Bronchial epithelial cell (primary cell): Measurements from ENCODE around the gene PDE4C. TPM values are rescaled to one million over a fixed set of nuclear protein-coding genes. Genes with fewer than 3 reads are reported as not detected.

Experiments
- DNase-seq: peaks from one replicate; pipeline ENCODE4 v3.0.0-alpha.2; 2010; ENCODE audit warnings: low read depth
- FAIRE-seq: peaks from 2 replicates; lab custom pipeline; 2011; peaks lifted over from hg19 to GRCh38; lab: Jason Lieb, UNC
- H3K27me3 ChIP-seq: 2 replicates; pipeline ENCODE4 v1.5.1; 2011; ENCODE audit warnings: low read length; ENCODE audit not compliant: control insufficient read depth, insufficient read depth
- H3K36me3 ChIP-seq: 2 replicates; pipeline ENCODE4 v1.5.1; 2011; ENCODE audit warnings: low read length; ENCODE audit not compliant: control insufficient read depth, insufficient read depth
- H3K4me3 ChIP-seq: 2 replicates; pipeline ENCODE4 v1.5.1; 2011; ENCODE audit warnings: mild to moderate bottlenecking, low read depth, low read length, control low read depth
- total RNA-seq: library from RNA; depleted of rRNA; stranded (reverse); fragments of >200 nt; gene quantifications from 2 replicates; pipeline ENCODE4 v1.2.1, GENCODE V29; 2014
- TF ChIP-seq, protein P1 (sequence below): IDR thresholded peaks from 2 replicates; pipeline ENCODE4 v1.5.1; 2011; ENCODE audit warnings: mild to moderate bottlenecking, moderate library complexity, low read length, control low read depth, inconsistent platforms; ENCODE audit not compliant: insufficient read depth, severe bottlenecking

Gene PDE4C
- total RNA-seq, 1 donor from 2014 or later: 0.26 TPM

DNA sequence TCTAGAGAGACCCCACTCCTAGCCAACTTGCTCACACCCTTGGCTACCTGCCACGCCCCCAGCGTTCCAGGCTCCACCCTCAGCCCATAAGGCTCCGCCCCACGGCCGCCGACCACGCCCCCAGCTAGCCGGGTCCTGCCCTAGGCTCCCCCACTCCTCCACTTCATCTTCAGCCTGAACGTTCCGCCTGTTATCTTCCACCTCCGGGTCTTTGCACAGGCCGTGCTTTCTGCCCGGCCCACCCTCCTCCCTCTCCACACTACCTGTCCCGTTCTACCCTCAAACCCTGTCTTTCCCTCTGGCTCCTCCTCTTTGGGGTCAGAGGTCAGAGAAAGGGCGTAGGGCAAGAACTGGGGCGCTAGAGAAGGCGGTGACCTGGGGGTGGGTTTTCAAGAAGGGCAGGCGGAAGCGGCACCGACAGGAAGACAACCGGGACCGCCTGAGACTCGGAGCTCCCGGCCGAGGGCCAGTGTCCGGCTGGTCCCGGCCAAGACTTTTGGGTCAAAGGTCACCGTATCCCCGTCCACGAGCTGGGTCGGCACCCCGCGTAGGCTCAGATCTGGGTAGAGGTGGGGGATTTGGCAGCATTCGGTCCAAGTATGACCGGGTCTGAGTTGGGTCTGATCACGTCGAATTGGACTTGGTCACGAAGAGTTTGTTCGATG, 2.2 kb downstream of the PDE4C start:
- TF ChIP-seq, protein P1, sequence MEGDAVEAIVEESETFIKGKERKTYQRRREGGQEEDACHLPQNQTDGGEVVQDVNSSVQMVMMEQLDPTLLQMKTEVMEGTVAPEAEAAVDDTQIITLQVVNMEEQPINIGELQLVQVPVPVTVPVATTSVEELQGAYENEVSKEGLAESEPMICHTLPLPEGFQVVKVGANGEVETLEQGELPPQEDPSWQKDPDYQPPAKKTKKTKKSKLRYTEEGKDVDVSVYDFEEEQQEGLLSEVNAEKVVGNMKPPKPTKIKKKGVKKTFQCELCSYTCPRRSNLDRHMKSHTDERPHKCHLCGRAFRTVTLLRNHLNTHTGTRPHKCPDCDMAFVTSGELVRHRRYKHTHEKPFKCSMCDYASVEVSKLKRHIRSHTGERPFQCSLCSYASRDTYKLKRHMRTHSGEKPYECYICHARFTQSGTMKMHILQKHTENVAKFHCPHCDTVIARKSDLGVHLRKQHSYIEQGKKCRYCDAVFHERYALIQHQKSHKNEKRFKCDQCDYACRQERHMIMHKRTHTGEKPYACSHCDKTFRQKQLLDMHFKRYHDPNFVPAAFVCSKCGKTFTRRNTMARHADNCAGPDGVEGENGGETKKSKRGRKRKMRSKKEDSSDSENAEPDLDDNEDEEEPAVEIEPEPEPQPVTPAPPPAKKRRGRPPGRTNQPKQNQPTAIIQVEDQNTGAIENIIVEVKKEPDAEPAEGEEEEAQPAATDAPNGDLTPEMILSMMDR: no peak
- Histone ChIP-seq H3K36me3 (no peaks in the 10 kb centered on the region), H3K27me3 (peaks cover 11% of the 10 kb centered on the region), H3K4me3 (peak overlapping the region; percentile 37)
- FAIRE-seq: no peak
- no peak for DNase-seq

DNA sequence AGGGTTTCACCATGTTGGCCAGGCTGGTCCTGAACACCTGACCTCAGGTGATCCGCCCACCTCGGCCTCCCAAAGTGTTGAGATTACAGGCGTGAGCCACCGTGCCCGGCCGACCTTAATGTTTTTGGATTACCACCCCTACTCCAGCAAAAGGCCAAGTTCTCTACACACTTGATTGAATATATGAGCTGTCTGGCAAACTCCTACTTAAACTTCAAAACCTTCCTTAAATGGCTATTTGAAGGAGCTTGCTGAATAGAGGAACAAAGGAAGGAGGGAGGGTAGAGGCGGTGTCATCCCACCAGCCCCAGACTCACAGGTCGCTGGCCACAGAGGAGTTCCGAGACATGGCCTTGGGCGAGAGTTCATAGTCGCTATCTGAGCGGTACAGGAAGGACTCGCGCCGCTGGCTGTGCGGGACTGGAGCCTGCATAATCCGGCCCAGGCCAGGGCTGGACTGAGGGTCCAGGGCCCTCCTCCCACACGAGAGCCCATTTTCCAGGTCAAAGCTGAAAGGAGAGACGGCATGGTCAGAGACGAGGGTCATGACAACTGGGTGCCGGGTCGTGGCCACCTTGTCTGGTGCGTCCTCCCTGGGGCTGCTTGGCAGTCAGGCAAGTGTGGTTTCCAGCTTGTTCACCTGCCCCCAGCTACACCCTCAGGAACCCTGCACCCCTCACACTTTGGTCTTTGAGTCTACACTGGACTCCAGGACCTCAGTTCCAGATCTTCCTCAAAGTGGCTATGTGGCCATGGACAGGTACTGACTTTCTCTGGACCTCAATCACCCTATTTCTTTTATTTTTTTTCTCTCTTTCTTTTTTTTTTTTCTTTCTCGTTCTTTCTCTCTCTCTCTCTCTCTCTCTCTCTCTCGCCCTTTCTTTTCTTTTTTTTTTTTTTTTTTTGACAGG, 4.2 kb downstream of the PDE4C start:
- FAIRE-seq (no peak), DNase-seq (no peak)
- H3K36me3 ChIP-seq: no peaks in the 10 kb centered on the region
- peaks cover 12% of the 10 kb centered on the region for H3K27me3 ChIP-seq
- TF ChIP-seq, protein P1: no peak
- H3K4me3 ChIP-seq: no peak overlapping the region

DNA sequence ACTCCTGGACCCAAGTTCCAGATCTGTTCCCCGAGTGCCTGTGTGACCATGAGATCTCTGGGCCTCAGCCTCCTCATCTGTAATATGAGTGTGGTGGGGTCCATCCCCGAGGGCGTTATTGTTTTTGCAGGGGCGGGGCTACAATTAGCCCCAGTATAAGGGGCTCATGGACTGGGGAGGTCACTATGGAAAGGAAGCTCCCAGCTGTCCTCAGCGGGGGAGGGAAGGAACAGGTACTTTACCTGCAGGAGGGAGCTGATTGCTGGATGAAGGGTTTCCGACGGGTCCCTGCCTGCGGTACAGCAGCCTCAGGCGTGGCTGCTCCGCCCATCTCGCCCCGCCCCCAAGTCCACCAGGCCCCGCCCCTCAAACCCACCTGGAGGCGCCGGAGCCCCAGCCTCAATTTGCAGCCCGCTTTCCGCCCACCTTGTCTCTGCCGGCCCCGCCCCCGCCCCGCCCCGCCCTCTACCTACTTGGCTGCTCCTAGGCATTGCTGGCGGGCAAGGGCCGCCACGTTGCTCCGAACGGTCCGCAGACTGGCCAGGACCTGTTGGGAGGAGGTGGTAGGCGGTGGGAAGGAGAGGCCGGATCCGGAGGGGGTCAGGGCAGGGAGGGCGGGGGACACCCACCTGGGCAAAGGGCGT, 5.5 kb downstream of the PDE4C start:
- TF ChIP-seq, protein P1: no peak
- H3K4me3 ChIP-seq: no peak overlapping the region
- no peak for DNase-seq
- peaks cover 11% of the 10 kb centered on the region for H3K27me3 ChIP-seq
- no peak for FAIRE-seq
- no peaks in the 10 kb centered on the region for H3K36me3 ChIP-seq

DNA sequence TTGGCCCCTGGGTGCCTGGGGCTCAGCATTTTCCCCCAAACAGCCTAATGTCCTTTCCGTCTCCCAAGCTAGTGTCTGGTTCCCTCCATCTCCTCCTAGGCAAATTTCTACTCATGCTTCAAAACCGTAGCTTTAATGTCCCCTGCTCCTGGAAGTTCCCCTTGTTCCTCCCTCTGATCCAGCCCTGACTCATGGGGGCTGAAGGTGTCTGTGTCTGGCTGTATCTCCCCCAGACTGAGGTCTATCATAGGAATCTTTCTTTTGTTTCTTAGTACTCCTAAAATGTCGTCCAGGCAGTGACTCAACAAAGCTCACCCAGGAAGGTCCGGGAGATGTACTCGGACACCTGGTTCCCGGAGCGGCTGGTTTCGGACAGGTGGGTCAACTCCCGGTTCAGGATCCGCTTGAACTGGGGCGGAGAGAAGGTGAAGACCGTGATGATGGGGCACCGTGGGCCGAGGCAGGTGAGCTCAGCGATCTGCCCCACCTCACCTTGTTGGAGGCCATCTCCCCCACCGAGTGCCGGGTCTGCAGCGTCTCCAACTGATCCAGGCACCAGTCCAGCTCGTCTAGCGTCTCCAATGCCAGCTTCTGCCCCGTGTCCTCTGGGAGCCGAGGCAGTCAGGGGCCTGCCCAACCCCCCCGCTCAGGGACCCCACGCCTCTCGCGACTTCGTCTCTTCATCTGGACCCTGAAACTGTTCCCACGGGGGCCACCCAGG, 6.2 kb downstream of the PDE4C start:
- Histone ChIP-seq H3K36me3 (no peaks in the 10 kb centered on the region), H3K27me3 (peaks cover 5% of the 10 kb centered on the region), H3K4me3 (no peak overlapping the region)
- DNase-seq (no peak), FAIRE-seq (no peak)
- TF ChIP-seq, protein P1: no peak

DNA sequence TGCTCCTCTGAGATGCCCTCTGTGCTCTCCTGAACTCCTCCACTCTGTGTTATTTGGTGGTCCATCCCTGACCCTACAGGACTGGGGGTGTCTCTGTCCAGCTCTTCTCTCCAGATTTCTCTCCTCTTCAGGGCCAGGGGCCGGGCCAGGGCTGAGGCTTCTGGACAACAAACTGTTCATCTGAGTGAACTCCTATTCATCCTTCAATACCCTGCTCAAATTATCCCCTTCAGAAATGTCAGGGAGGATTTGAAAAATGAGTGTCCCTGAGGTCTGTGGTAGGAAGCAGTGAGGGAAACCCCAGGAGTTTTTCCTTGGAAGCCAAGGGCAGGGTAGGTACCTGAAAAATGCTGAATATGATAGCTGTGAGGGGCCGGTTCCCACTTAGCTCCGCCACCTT, 7.6 kb downstream of the PDE4C start:
- FAIRE-seq (no peak), DNase-seq (no peak)
- TF ChIP-seq, protein P1: no peak
- Histone ChIP-seq H3K36me3 (no peaks in the 10 kb centered on the region), H3K27me3 (peaks cover 3% of the 10 kb centered on the region), H3K4me3 (no peak overlapping the region)
